Measurements from ENCODE around the gene NEK8. TPM values are rescaled to one million over a fixed set of nuclear protein-coding genes. Genes with fewer than 3 reads are reported as not detected.

The NEK8 gene
- total and polyA plus RNA-seq, 7 donors: 0.21 to 1.5 (median 0.80) TPM

DNA sequence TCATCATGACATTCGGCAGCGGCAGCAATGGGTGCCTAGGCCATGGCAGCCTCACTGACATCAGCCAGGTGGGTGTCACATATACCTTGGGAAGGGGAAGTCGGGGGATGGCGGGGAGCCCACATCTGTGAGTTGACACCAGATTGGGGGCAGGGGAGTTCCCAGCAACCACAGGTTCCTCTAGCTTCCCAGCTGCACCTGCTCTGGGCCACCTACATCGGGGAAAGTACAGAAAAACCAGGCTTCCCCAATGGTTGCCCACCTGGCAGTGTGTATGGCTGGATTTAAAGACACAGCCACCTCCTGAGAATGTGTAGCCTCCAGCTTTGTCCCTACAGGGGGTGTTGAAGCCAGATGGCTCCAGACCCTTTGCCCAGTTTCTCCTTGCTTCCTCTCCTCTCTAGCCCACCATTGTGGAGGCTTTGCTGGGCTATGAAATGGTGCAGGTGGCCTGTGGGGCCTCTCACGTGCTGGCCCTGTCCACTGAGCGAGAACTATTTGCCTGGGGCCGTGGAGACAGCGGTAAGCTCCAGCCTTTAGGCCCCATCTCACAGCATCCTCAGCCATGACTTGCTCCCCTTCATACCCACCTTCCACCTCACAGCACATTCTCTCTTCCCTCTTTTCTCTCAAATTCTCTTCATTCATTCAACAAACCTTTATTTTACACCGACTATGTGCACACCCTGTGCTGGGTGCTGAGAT is 10.2 kb downstream of the NEK8 start:
- H3K9me3 ChIP-seq: no peaks in the 10 kb centered on the region
- peaks cover 11% of the 10 kb centered on the region for H3K4me1 ChIP-seq
- no peaks in the 10 kb centered on the region for H3K36me3 ChIP-seq (ENCODE audit: insufficient read depth in 1 of 2, low read depth in 1 of 2)
- DNase-seq (peak in 1 of 2 donors; percentile 46), ATAC-seq (no peak)
- 88 to 91% (median 89%) methylated on average over 10 of the region's 10 CpGs for WGBS, 3 donors
- intact Hi-C loops (cut with DNase I): no loop called here
- TF ChIP-seq, protein P1, sequence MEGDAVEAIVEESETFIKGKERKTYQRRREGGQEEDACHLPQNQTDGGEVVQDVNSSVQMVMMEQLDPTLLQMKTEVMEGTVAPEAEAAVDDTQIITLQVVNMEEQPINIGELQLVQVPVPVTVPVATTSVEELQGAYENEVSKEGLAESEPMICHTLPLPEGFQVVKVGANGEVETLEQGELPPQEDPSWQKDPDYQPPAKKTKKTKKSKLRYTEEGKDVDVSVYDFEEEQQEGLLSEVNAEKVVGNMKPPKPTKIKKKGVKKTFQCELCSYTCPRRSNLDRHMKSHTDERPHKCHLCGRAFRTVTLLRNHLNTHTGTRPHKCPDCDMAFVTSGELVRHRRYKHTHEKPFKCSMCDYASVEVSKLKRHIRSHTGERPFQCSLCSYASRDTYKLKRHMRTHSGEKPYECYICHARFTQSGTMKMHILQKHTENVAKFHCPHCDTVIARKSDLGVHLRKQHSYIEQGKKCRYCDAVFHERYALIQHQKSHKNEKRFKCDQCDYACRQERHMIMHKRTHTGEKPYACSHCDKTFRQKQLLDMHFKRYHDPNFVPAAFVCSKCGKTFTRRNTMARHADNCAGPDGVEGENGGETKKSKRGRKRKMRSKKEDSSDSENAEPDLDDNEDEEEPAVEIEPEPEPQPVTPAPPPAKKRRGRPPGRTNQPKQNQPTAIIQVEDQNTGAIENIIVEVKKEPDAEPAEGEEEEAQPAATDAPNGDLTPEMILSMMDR (IDR thresholded peaks at IDR 0.05): no peak
- H3K27ac ChIP-seq: no peak overlapping the region
- no peak overlapping the region for H3K4me3 ChIP-seq
- no peaks in the 10 kb centered on the region for H3K27me3 ChIP-seq (ENCODE audit: insufficient read depth in 3 of 3, low read length in 2 of 3)

GRCh38 chr17:28740406-28741357 is 12.1 kb downstream of the NEK8 start:
- 74 to 89% (median 87%) methylated on average over 10 of the region's 10 CpGs for WGBS, 3 donors
- intact Hi-C loops (cut with DNase I): no loop called here
- Histone ChIP-seq H3K9me3 (no peaks in the 10 kb centered on the region), H3K36me3 (ENCODE audit: insufficient read depth in 1 of 2, low read depth in 1 of 2) (no peaks in the 10 kb centered on the region), H3K27me3 (ENCODE audit: insufficient read depth in 3 of 3, low read length in 2 of 3) (no peaks in the 10 kb centered on the region), H3K4me1 (peaks cover 16% of the 10 kb centered on the region), H3K27ac (no peak overlapping the region), H3K4me3 (no peak overlapping the region)
- peak in 1 of 2 donors; percentile 12 for DNase-seq
- ATAC-seq: no peak
- TF ChIP-seq, protein P1 (IDR thresholded peaks at IDR 0.05): no peak

GRCh38 chr17:28741358-28742349 is 13.1 kb downstream of the NEK8 start:
- Histone ChIP-seq H3K27ac (no peak overlapping the region), H3K36me3 (ENCODE audit: insufficient read depth in 1 of 2, low read depth in 1 of 2) (no peaks in the 10 kb centered on the region), H3K9me3 (no peaks in the 10 kb centered on the region), H3K4me1 (peaks cover 23% of the 10 kb centered on the region), H3K27me3 (ENCODE audit: insufficient read depth in 3 of 3, low read length in 2 of 3) (no peaks in the 10 kb centered on the region), H3K4me3 (no peak overlapping the region)
- intact Hi-C loops (cut with DNase I): loop anchor here in 1 of 2 donors (2.0 kb wide), 1 partner anchor 13 kb away; the partner anchor contains the start of gene NEK8
- no peak for ATAC-seq
- 70 to 79% (median 72%) methylated on average over 19 of the region's 19 CpGs for WGBS, 3 donors
- DNase-seq: peak in 1 of 2 donors; percentile 52
- TF ChIP-seq, protein P1 (IDR thresholded peaks at IDR 0.05): no peak

All from psoas muscle (tissue), 8 donors.